HG02870 (cell line): ENCODE data around the gene MTHFD1L.
A peak's percentile ranks its signal among the peaks of the same experiment; 100 is the strongest.

ENCODE experiments used
- ATAC-seq: cut with Tn5 transposase; IDR thresholded peaks from one replicate; pipeline ENCODE4 v1.9.1; 2021; ENCODE audit warnings: mild to moderate bottlenecking, moderate library complexity; ENCODE audit not compliant: unreplicated experiment

MTHFD1L gene

GRCh38 chr6:150865043-150865405, 478 bp upstream of the MTHFD1L start:
- ATAC-seq = no peak

GRCh38 chr6:150866147-150866990, 867 bp downstream of the MTHFD1L start:
- ATAC-seq = peak; percentile 74

GRCh38 chr6:150866991-150867501, 1.5 kb downstream of the MTHFD1L start:
- no peak for ATAC-seq

- ATAC-seq = no peak
These were observed 3.3 kb downstream of the MTHFD1L start for GRCh38 chr6:150868759-150869158.

GRCh38 chr6:150874179-150874578, 8.7 kb downstream of the MTHFD1L start:
- no peak for ATAC-seq

GRCh38 chr6:150875841-150876240, 10.3 kb downstream of the MTHFD1L start:
- ATAC-seq = no peak

- no peak for ATAC-seq
These were observed 11.1 kb downstream of the MTHFD1L start for GRCh38 chr6:150876598-150876997.

- ATAC-seq = no peak
These were observed 12.4 kb downstream of the MTHFD1L start for GRCh38 chr6:150877928-150878327.

GRCh38 chr6:150878347-150879213, 13.1 kb downstream of the MTHFD1L start:
- no peak for ATAC-seq

- no peak for ATAC-seq
These were observed 14.8 kb downstream of the MTHFD1L start for GRCh38 chr6:150880336-150880735.

- no peak for ATAC-seq
These were observed 16.5 kb downstream of the MTHFD1L start for GRCh38 chr6:150881911-150882481.

GRCh38 chr6:150883521-150883920, 18.0 kb downstream of the MTHFD1L start:
- ATAC-seq = no peak

- no peak for ATAC-seq
These were observed 20.7 kb downstream of the MTHFD1L start for GRCh38 chr6:150886155-150886554.

- ATAC-seq = peak; percentile 71
These were observed 22.6 kb downstream of the MTHFD1L start for GRCh38 chr6:150887978-150888563.

GRCh38 chr6:150890346-150890745, 24.8 kb downstream of the MTHFD1L start:
- ATAC-seq = no peak

GRCh38 chr6:150891888-150892485, 26.5 kb downstream of the MTHFD1L start:
- no peak for ATAC-seq

GRCh38 chr6:150894191-150894744, 28.8 kb downstream of the MTHFD1L start:
- no peak for ATAC-seq

GRCh38 chr6:150894935-150895552, 29.5 kb downstream of the MTHFD1L start:
- peak; percentile 46 for ATAC-seq

GRCh38 chr6:150895928-150896632, 30.6 kb downstream of the MTHFD1L start:
- no peak for ATAC-seq
